ENCODE results near the gene CELF1.
"Not testable (repeated sequence)": the region's sequence is repeated elsewhere in the genome, so short reads cannot be mapped to it uniquely, and the experiment has no call there.

CELF1 gene

DNA sequence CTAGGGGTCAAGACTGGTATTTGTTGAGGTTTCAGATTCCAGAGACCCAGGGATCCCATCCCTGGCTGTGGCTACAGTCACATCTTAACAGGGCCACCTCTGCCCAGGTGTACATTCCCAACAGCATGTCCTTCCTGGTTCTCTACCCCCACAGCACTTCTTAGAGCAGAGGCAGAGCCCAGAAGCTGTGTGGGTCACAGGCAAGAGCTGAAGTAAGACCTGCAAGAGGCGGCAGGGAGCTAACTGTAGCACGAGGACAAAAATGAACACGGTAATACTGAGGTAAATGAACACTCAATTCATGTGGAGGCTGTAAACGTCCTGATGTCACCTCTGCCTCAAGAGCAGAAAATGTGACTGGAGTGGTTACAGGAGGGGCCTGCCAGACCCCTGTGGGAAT lies 82.3 kb downstream of the CELF1 start:
- peaks cover 23 to 38% of the 10 kb centered on the region in 2 donors for H3K4me1 ChIP-seq (ENCODE audit: control insufficient read depth in 1 of 2, insufficient read depth in 2 of 2, low read length in 2 of 2)
- H3K27ac ChIP-seq (ENCODE audit: low read length), result no peak overlapping the region
- peaks cover 58 to 62% of the 10 kb centered on the region in 2 donors for H3K36me3 ChIP-seq (ENCODE audit: control insufficient read depth in 1 of 2, insufficient read depth in 2 of 2, low read length in 2 of 2)
- no peaks in the 10 kb centered on the region for H3K27me3 ChIP-seq (ENCODE audit: low read depth, low read length)
- no peak overlapping the region for H3K4me3 ChIP-seq (ENCODE audit: low read depth in 1 of 2, low read length in 2 of 2)
- H3K9me3 ChIP-seq (ENCODE audit: control insufficient read depth in 1 of 2, low read length in 2 of 2), result no peaks in the 10 kb centered on the region

DNA sequence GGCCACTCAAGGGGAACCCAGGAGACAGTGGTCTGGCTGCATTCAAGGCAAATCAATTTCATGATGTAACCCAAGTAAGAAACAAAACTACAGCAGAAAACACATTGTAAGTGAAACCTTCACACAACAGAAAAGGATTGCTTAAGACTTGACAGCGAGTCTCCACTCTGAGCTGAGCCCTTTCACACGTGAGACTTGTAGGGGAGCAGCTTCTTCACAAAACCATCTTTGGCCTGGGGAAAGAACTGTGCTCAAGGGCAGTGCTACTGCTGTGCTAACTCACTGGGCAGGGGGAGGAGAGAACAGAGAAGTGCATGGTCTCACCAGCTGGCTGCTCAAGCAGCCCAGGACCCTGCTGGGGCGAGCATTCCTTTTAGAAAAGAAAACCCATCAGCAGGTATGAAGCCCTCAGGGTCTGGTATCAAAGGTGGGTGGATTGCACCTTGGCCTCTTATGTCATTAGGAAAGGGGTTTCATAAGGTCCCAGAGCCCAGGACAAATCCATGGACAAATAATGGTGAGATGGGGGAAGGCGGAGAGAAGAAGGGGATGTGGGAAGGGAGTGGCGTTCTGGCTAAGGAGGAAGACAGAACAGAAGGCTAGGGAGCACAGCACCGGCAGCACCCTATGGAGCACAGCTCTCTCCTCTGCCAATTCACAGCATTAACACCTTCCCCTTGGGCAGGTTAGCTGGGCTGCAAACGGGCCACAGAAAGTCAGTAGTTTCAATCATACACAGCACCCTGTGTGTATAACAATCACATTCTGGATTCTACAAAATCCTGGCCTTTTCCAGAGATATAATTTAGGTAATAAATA lies 83.4 kb downstream of the CELF1 start:
- peaks cover 47 to 53% of the 10 kb centered on the region in 2 donors for H3K36me3 ChIP-seq (ENCODE audit: control insufficient read depth in 1 of 2, insufficient read depth in 2 of 2, low read length in 2 of 2)
- peak overlapping the region; percentile 34 for H3K27ac ChIP-seq (ENCODE audit: low read length)
- H3K4me3 ChIP-seq (ENCODE audit: low read depth in 1 of 2, low read length in 2 of 2), result no peak overlapping the region
- H3K27me3 ChIP-seq (ENCODE audit: low read depth, low read length), result no peaks in the 10 kb centered on the region
- no peaks in the 10 kb centered on the region for H3K9me3 ChIP-seq (ENCODE audit: control insufficient read depth in 1 of 2, low read length in 2 of 2)
- peaks cover 23 to 42% of the 10 kb centered on the region in 2 donors for H3K4me1 ChIP-seq (ENCODE audit: control insufficient read depth in 1 of 2, insufficient read depth in 2 of 2, low read length in 2 of 2)

GRCh38 chr11:47468598-47469214 lies 84.2 kb downstream of the CELF1 start:
- Histone ChIP-seq H3K9me3 (ENCODE audit: control insufficient read depth in 1 of 2, low read length in 2 of 2) (no peaks in the 10 kb centered on the region), H3K4me1 (ENCODE audit: control insufficient read depth in 1 of 2, insufficient read depth in 2 of 2, low read length in 2 of 2) (peaks cover 23 to 42% of the 10 kb centered on the region in 2 donors), H3K27ac (ENCODE audit: low read length) (peak overlapping the region; percentile 34), H3K4me3 (ENCODE audit: low read depth in 1 of 2, low read length in 2 of 2) (no peak overlapping the region), H3K27me3 (ENCODE audit: low read depth, low read length) (no peaks in the 10 kb centered on the region), H3K36me3 (ENCODE audit: control insufficient read depth in 1 of 2, insufficient read depth in 2 of 2, low read length in 2 of 2) (peaks cover 39 to 48% of the 10 kb centered on the region in 2 donors)

- Histone ChIP-seq H3K4me1 (ENCODE audit: control insufficient read depth in 1 of 2, insufficient read depth in 2 of 2, low read length in 2 of 2) (peaks cover 23 to 42% of the 10 kb centered on the region in 2 donors), H3K4me3 (ENCODE audit: low read depth in 1 of 2, low read length in 2 of 2) (no peak overlapping the region), H3K27ac (ENCODE audit: low read length) (peak overlapping the region; percentile 68), H3K9me3 (ENCODE audit: control insufficient read depth in 1 of 2, low read length in 2 of 2) (no peaks in the 10 kb centered on the region), H3K27me3 (ENCODE audit: low read depth, low read length) (no peaks in the 10 kb centered on the region), H3K36me3 (ENCODE audit: control insufficient read depth in 1 of 2, insufficient read depth in 2 of 2, low read length in 2 of 2) (peaks cover 25 to 34% of the 10 kb centered on the region in 2 donors)
Measured at GRCh38 chr11:47467357-47467756, 85.6 kb downstream of the CELF1 start.

GRCh38 chr11:47466701-47467250 lies 86.2 kb downstream of the CELF1 start:
- no peaks in the 10 kb centered on the region for H3K9me3 ChIP-seq (ENCODE audit: control insufficient read depth in 1 of 2, low read length in 2 of 2)
- peaks cover 23 to 42% of the 10 kb centered on the region in 2 donors for H3K4me1 ChIP-seq (ENCODE audit: control insufficient read depth in 1 of 2, insufficient read depth in 2 of 2, low read length in 2 of 2)
- no peak overlapping the region for H3K4me3 ChIP-seq (ENCODE audit: low read depth in 1 of 2, low read length in 2 of 2)
- peak overlapping the region; percentile 68 for H3K27ac ChIP-seq (ENCODE audit: low read length)
- no peaks in the 10 kb centered on the region for H3K27me3 ChIP-seq (ENCODE audit: low read depth, low read length)
- peaks cover 19 to 29% of the 10 kb centered on the region in 2 donors for H3K36me3 ChIP-seq (ENCODE audit: control insufficient read depth in 1 of 2, insufficient read depth in 2 of 2, low read length in 2 of 2)

DNA sequence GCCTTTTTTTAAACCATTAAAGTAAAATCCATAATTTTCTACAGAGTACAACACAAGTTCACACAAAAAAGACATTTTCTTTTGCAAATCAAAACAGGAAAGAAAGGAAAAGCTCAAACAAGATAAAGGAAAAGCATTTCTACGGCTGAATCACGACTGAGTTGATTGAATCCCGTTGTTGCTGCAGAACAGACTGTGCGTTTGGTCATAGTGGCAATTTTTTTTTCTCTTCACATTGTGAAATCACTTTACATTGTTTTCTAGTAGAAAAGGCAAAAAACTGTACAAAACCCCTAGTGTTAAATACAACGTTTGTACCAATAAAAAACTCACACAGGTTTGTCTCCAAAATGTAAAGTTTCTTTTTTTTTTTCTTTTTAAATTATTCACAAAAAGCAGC lies 86.7 kb downstream of the CELF1 start:
- no peak overlapping the region for H3K4me3 ChIP-seq (ENCODE audit: low read depth in 1 of 2, low read length in 2 of 2)

GRCh38 chr11:47464483-47464882 lies 88.4 kb downstream of the CELF1 start:
- peaks cover 18 to 35% of the 10 kb centered on the region in 2 donors for H3K4me1 ChIP-seq (ENCODE audit: control insufficient read depth in 1 of 2, insufficient read depth in 2 of 2, low read length in 2 of 2)
- H3K4me3 ChIP-seq (ENCODE audit: low read depth in 1 of 2, low read length in 2 of 2), result no peak overlapping the region
- peaks cover 9% of the 10 kb centered on the region in 2 donors for H3K36me3 ChIP-seq (ENCODE audit: control insufficient read depth in 1 of 2, insufficient read depth in 2 of 2, low read length in 2 of 2)
- H3K9me3 ChIP-seq (ENCODE audit: control insufficient read depth in 1 of 2, low read length in 2 of 2), result no peaks in the 10 kb centered on the region
- no peaks in the 10 kb centered on the region for H3K27me3 ChIP-seq (ENCODE audit: low read depth, low read length)
- no peak overlapping the region for H3K27ac ChIP-seq (ENCODE audit: low read length)

More for the DNA sequence above, 86.7 kb downstream of the CELF1 start:
- Histone ChIP-seq H3K27me3 (ENCODE audit: low read depth, low read length) (no peaks in the 10 kb centered on the region), H3K9me3 (ENCODE audit: control insufficient read depth in 1 of 2, low read length in 2 of 2) (no peaks in the 10 kb centered on the region), H3K4me1 (ENCODE audit: control insufficient read depth in 1 of 2, insufficient read depth in 2 of 2, low read length in 2 of 2) (peaks cover 23 to 41% of the 10 kb centered on the region in 2 donors), H3K27ac (ENCODE audit: low read length) (peak overlapping the region; percentile 68), H3K36me3 (ENCODE audit: control insufficient read depth in 1 of 2, insufficient read depth in 2 of 2, low read length in 2 of 2) (peaks cover 13 to 23% of the 10 kb centered on the region in 2 donors)

DNA sequence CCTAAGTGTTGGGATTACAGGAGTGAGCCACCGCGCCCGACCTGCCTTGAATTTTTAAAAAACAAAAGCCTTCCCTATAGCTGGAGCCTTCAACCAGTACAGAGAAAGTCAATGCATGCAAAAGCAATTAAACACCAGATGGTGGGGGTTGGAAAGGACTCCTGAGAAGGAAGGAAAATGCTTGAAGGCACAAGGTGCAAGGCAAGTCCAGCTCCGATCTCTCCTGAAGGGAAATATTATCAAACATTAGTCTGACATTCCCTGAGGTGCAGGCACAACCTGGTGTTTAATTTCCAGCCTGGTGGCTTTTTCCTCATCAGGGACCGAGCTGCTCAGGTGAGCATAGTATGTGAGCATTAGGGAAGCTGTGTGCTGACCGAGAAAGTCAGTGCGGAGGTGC lies 91.1 kb downstream of the CELF1 start:
- no peak overlapping the region for H3K4me3 ChIP-seq (ENCODE audit: low read depth in 1 of 2, low read length in 2 of 2)
- H3K27ac ChIP-seq (ENCODE audit: low read length), result no peak overlapping the region
- H3K9me3 ChIP-seq (ENCODE audit: control insufficient read depth in 1 of 2, low read length in 2 of 2), result no peaks in the 10 kb centered on the region
- peaks cover 4 to 14% of the 10 kb centered on the region in 2 donors for H3K36me3 ChIP-seq (ENCODE audit: control insufficient read depth in 1 of 2, insufficient read depth in 2 of 2, low read length in 2 of 2)
- H3K27me3 ChIP-seq (ENCODE audit: low read depth, low read length), result no peaks in the 10 kb centered on the region
- peaks cover 2 to 9% of the 10 kb centered on the region in 2 donors for H3K4me1 ChIP-seq (ENCODE audit: control insufficient read depth in 1 of 2, insufficient read depth in 2 of 2, low read length in 2 of 2)

DNA sequence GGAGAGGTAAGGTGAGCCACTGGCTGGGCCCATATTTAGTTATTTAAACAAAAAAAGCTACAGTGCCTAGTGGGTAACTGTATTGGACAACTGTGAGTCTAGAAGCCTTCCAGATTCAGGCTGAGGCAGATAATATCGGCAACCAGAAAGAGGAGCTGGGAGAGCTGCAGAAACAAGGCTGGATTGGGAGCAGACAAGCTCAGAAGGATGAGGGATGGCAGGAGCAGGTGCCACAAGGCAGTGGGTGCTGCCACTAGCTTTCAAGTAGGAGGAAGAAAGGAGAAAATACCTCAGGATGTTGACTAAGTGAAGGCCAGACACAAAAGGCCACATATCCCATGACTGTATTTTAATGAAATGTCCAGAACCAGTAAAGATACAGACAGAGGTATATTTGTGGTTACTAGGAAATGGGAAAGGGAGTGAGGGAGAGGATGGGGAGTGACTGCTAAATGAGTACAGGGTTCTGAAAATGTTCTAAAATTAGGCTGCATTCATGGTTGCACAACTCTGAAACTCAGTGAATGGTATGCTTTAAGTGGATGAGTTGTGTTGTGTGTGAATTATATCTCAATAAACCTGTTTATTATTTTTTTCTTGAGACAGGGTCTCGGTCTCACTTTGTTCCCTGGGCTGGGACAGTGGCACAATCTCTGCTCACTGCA lies 92.2 kb downstream of the CELF1 start:
- Histone ChIP-seq H3K9me3 (ENCODE audit: control insufficient read depth in 1 of 2, low read length in 2 of 2) (no peaks in the 10 kb centered on the region), H3K4me1 (ENCODE audit: control insufficient read depth in 1 of 2, insufficient read depth in 2 of 2, low read length in 2 of 2) (peaks cover 0 to 4% of the 10 kb centered on the region in 2 donors), H3K4me3 (ENCODE audit: low read depth in 1 of 2, low read length in 2 of 2) (no peak overlapping the region), H3K27ac (ENCODE audit: low read length) (no peak overlapping the region), H3K36me3 (ENCODE audit: control insufficient read depth in 1 of 2, insufficient read depth in 2 of 2, low read length in 2 of 2) (peaks cover 4 to 14% of the 10 kb centered on the region in 2 donors), H3K27me3 (ENCODE audit: low read depth, low read length) (no peaks in the 10 kb centered on the region)

DNA sequence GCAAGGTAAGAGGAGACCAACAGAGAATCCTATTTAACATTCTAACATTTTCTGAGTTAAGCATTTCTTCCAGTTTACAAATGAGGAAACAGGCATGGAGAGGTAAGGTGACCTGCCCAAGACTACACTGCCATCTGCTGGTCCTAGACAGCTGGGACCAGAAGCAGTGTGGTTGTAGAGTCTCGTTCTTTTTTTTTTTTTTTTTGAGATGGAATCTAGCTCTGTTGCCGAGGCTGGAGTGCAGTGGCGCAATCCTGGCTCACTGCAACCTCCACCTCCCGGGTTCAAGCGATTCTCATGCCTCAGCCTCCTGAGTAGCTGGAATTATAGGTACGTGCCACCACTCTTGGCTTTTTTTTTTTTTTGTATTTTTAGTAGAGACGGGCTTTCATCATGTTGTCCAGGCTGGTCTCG lies 98.7 kb downstream of the CELF1 start:
- H3K27ac ChIP-seq (ENCODE audit: low read length); H3K4me3 ChIP-seq (ENCODE audit: low read depth in 1 of 2, low read length in 2 of 2); H3K4me1 ChIP-seq (ENCODE audit: control insufficient read depth in 1 of 2, insufficient read depth in 2 of 2, low read length in 2 of 2); H3K27me3 ChIP-seq (ENCODE audit: low read depth, low read length); H3K9me3 ChIP-seq (ENCODE audit: control insufficient read depth in 1 of 2, low read length in 2 of 2); H3K36me3 ChIP-seq (ENCODE audit: control insufficient read depth in 1 of 2, insufficient read depth in 2 of 2, low read length in 2 of 2): not testable (repeated sequence)

DNA sequence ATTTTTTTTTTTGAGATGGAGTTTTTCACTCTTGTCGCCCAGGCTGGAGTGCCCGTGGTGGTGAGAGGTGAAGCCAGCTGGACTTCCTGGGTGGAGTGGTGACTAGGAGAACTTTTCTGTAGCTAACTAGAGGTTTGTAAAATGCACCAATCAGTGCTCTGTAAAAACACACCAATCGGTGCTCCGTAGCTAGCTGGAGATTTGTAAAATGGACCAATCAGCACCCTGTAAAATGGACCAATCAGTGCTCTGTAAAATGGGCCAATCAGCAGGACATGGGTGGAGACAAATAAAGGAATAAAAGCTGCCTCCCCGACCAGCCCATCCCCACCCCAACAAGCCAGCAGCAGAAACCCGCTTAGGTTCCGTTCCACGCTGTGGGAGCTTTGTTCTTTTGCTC lies 99.6 kb downstream of the CELF1 start:
- Histone ChIP-seq H3K36me3 (ENCODE audit: control insufficient read depth in 1 of 2, insufficient read depth in 2 of 2, low read length in 2 of 2) (no peaks in the 10 kb centered on the region), H3K4me1 (ENCODE audit: control insufficient read depth in 1 of 2, insufficient read depth in 2 of 2, low read length in 2 of 2) (no peaks in the 10 kb centered on the region), H3K27ac (ENCODE audit: low read length) (no peak overlapping the region), H3K4me3 (ENCODE audit: low read depth in 1 of 2, low read length in 2 of 2) (no peak overlapping the region), H3K27me3 (ENCODE audit: low read depth, low read length) (no peaks in the 10 kb centered on the region), H3K9me3 (ENCODE audit: control insufficient read depth in 1 of 2, low read length in 2 of 2) (no peaks in the 10 kb centered on the region)

All from muscle layer of duodenum (tissue), 2 donors.